HG02678 (cell line): ENCODE results near the gene SLC39A3.

Source experiments
- ATAC-seq: cut with Tn5 transposase; IDR thresholded peaks from one replicate; pipeline ENCODE4 v1.9.1; 2021; ENCODE audit warnings: mild to moderate bottlenecking, moderate library complexity; ENCODE audit not compliant: unreplicated experiment

The SLC39A3 gene

GRCh38 chr19:2750808-2751437 is 11.1 kb upstream of the SLC39A3 start:
- ATAC-seq, result no peak

- no peak for ATAC-seq
These were observed 7.5 kb upstream of the SLC39A3 start for GRCh38 chr19:2747349-2747748.

- no peak for ATAC-seq
These were observed 4.3 kb upstream of the SLC39A3 start for GRCh38 chr19:2744113-2744512.

- ATAC-seq, result no peak
These were observed 3.3 kb upstream of the SLC39A3 start for GRCh38 chr19:2743099-2743498.

GRCh38 chr19:2740314-2740656 is 468 bp upstream of the SLC39A3 start:
- ATAC-seq, result no peak

- ATAC-seq, result no peak
These were observed 3.1 kb downstream of the SLC39A3 start for GRCh38 chr19:2736550-2737190.

GRCh38 chr19:2735374-2735773 is 4.4 kb downstream of the SLC39A3 start:
- ATAC-seq, result no peak

GRCh38 chr19:2734589-2735288 is 5.1 kb downstream of the SLC39A3 start:
- no peak for ATAC-seq

- ATAC-seq, result no peak
These were observed 5.8 kb downstream of the SLC39A3 start for GRCh38 chr19:2733930-2734588.

GRCh38 chr19:2732883-2733282 is 6.9 kb downstream of the SLC39A3 start:
- no peak for ATAC-seq

- ATAC-seq, result no peak
These were observed 7.6 kb downstream of the SLC39A3 start for GRCh38 chr19:2732157-2732725.

- ATAC-seq, result no peak
These were observed 8.4 kb downstream of the SLC39A3 start for GRCh38 chr19:2731181-2731995.

- ATAC-seq, result no peak
These were observed 9.6 kb downstream of the SLC39A3 start for GRCh38 chr19:2729943-2730818.

- no peak for ATAC-seq
These were observed 10.9 kb downstream of the SLC39A3 start for GRCh38 chr19:2728783-2729387.

GRCh38 chr19:2727640-2727944 is 12.2 kb downstream of the SLC39A3 start:
- no peak for ATAC-seq

GRCh38 chr19:2726904-2727639 is 12.7 kb downstream of the SLC39A3 start:
- ATAC-seq, result no peak

GRCh38 chr19:2726160-2726855 is 13.5 kb downstream of the SLC39A3 start:
- ATAC-seq, result no peak

- ATAC-seq, result no peak
These were observed 15.7 kb downstream of the SLC39A3 start for GRCh38 chr19:2724148-2724557.
